Measurements from ENCODE around the gene IL17A. TPM values are rescaled to one million over a fixed set of nuclear protein-coding genes. Genes with fewer than 3 reads are reported as not detected.

IL17A gene
- total RNA-seq, 1 experiment from 2014 or later, result not detected

GRCh38 chr6:52208612-52209011 lies 22.4 kb downstream of the IL17A start:
- intact Hi-C loops (cut with micrococcal nuclease; ENCODE audit: unreplicated experiment), result no loop called here
- Histone ChIP-seq H3K27ac (ENCODE audit: low read length) (no peak overlapping the region), H3K27me3 (ENCODE audit: control insufficient read depth, insufficient read depth, low read length) (peaks cover 3% of the 10 kb centered on the region), H3K4me1 (ENCODE audit: control insufficient read depth, insufficient read depth, low read length) (no peaks in the 10 kb centered on the region), H3K4me3 (ENCODE audit: low read depth in 2 of 2, low read length in 2 of 2) (no peak overlapping the region), H3K36me3 (ENCODE audit: control insufficient read depth, insufficient read depth, low read length) (no peaks in the 10 kb centered on the region), H3K9me3 (ENCODE audit: control insufficient read depth, insufficient read depth, low read depth, low read length) (no peaks in the 10 kb centered on the region)
- BruUV-seq (replicated peaks), result no TSS peak
- POLR2A ChIA-PET, result no interaction called here
- CTCF ChIA-PET, result no interaction called here
- no peak for DNase-seq (ENCODE audit: low read depth, low spot score)
- no peak for TF ChIP-seq REST (IDR thresholded peaks at IDR 0.05; ENCODE audit: insufficient read depth in 1 of 2, low read depth in 2 of 2, low read length in 1 of 2)
- TF ChIP-seq CTCF (IDR thresholded peaks at IDR 0.05), result no peak
- no peak for TF ChIP-seq SIN3A (IDR thresholded peaks at IDR 0.05; ENCODE audit: borderline replicate concordance, insufficient read depth, low read depth, low read length)
- no peak for TF ChIP-seq POLR2AphosphoS5 (IDR thresholded peaks at IDR 0.05; ENCODE audit: low read depth, low read length)
- TF ChIP-seq TCF7L2 (IDR thresholded peaks at IDR 0.05; ENCODE audit: low read depth, low read length), result no peak
- no peak for ATAC-seq
- in situ Hi-C loops (cut with HindIII; ENCODE audit: low pct_unique_long_range_greater_than_20kb, low sequenced_read_pairs), result no loop called here

GRCh38 chr6:52209770-52210169 lies 23.6 kb downstream of the IL17A start:
- ATAC-seq (no peak), DNase-seq (ENCODE audit: low read depth, low spot score) (no peak)
- in situ Hi-C loops (cut with HindIII; ENCODE audit: low pct_unique_long_range_greater_than_20kb, low sequenced_read_pairs) (no loop called here), intact Hi-C loops (cut with micrococcal nuclease; ENCODE audit: unreplicated experiment) (no loop called here)
- H3K9me3 ChIP-seq (ENCODE audit: control insufficient read depth, insufficient read depth, low read depth, low read length), result no peaks in the 10 kb centered on the region
- CTCF ChIA-PET, result no interaction called here
- POLR2A ChIA-PET, result no interaction called here
- no peak overlapping the region for H3K27ac ChIP-seq (ENCODE audit: low read length)
- peaks cover 6% of the 10 kb centered on the region for H3K27me3 ChIP-seq (ENCODE audit: control insufficient read depth, insufficient read depth, low read length)
- no peak overlapping the region for H3K4me3 ChIP-seq (ENCODE audit: low read depth in 2 of 2, low read length in 2 of 2)
- H3K36me3 ChIP-seq (ENCODE audit: control insufficient read depth, insufficient read depth, low read length), result no peaks in the 10 kb centered on the region
- no peak for TF ChIP-seq SIN3A (IDR thresholded peaks at IDR 0.05; ENCODE audit: borderline replicate concordance, insufficient read depth, low read depth, low read length)
- no peak for TF ChIP-seq TCF7L2 (IDR thresholded peaks at IDR 0.05; ENCODE audit: low read depth, low read length)
- no peak for TF ChIP-seq CTCF (IDR thresholded peaks at IDR 0.05)
- TF ChIP-seq POLR2AphosphoS5 (IDR thresholded peaks at IDR 0.05; ENCODE audit: low read depth, low read length), result no peak
- no peak for TF ChIP-seq REST (IDR thresholded peaks at IDR 0.05; ENCODE audit: insufficient read depth in 1 of 2, low read depth in 2 of 2, low read length in 1 of 2)
- BruUV-seq (replicated peaks), result no TSS peak
- no peaks in the 10 kb centered on the region for H3K4me1 ChIP-seq (ENCODE audit: control insufficient read depth, insufficient read depth, low read length)

Measured in Panc1 (cell line).